Osteocyte (in vitro differentiated cells): ENCODE measurements around the gene RASD2. TPM values are rescaled to one million over a fixed set of nuclear protein-coding genes. Genes with fewer than 3 reads are reported as not detected.
A peak's percentile ranks its signal among the peaks of the same experiment; 100 is the strongest.
"Not testable (repeated sequence)": the region's sequence is repeated elsewhere in the genome, so short reads cannot be mapped to it uniquely, and the experiment has no call there.

Source experiments
- DNase-seq: peaks from one replicate; pipeline ENCODE4 v3.0.0; 2021; ENCODE audit warnings: mixed read lengths; ENCODE audit not compliant: unreplicated experiment; ENCODE audit errors: extremely low spot score
- H3K27ac Mint-ChIP-seq: one replicate; pipeline ENCODE4 v1.8.0; 2021; ENCODE audit warnings: mild to moderate bottlenecking, mixed read lengths; ENCODE audit not compliant: unreplicated experiment
- H3K27me3 Mint-ChIP-seq: one replicate; pipeline ENCODE4 v1.8.0; 2021; ENCODE audit warnings: mixed read lengths; ENCODE audit not compliant: unreplicated experiment
- H3K36me3 Mint-ChIP-seq: one replicate; pipeline ENCODE4 v1.8.0; 2021; ENCODE audit warnings: mixed read lengths; ENCODE audit not compliant: unreplicated experiment
- H3K4me1 Mint-ChIP-seq: one replicate; pipeline ENCODE4 v1.8.0; 2021; ENCODE audit warnings: mixed read lengths; ENCODE audit not compliant: unreplicated experiment
- H3K4me3 Mint-ChIP-seq: one replicate; pipeline ENCODE4 v1.8.0; 2021; ENCODE audit warnings: mild to moderate bottlenecking, moderate library complexity, mixed read lengths; ENCODE audit not compliant: unreplicated experiment
- H3K9me3 Mint-ChIP-seq: one replicate; pipeline ENCODE4 v1.8.0; 2021; ENCODE audit warnings: mixed read lengths; ENCODE audit not compliant: unreplicated experiment
- long read RNA-seq: library from polyadenylated mRNA; unstranded; transcript quantifications from one replicate; pipeline ENCODE4 v2.0.0, GENCODE V29; 2021
- total RNA-seq: library from RNA; stranded (reverse); gene quantifications from 2 replicates; pipeline ENCODE4 v1.2.1, GENCODE V29; 2021
- TF ChIP-seq, protein P1 (sequence below): fragments of 200-600 bp; sonication (generic); IDR thresholded peaks from 2 replicates; pipeline ENCODE4 v1.5.0; 2021; ENCODE audit warnings: antibody characterized with exemption, mild to moderate bottlenecking, moderate library complexity

The RASD2 gene, protein sequence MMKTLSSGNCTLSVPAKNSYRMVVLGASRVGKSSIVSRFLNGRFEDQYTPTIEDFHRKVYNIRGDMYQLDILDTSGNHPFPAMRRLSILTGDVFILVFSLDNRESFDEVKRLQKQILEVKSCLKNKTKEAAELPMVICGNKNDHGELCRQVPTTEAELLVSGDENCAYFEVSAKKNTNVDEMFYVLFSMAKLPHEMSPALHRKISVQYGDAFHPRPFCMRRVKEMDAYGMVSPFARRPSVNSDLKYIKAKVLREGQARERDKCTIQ
- not detected in 2 replicates for total RNA-seq
- long read RNA-seq, result 0 reads

DNA sequence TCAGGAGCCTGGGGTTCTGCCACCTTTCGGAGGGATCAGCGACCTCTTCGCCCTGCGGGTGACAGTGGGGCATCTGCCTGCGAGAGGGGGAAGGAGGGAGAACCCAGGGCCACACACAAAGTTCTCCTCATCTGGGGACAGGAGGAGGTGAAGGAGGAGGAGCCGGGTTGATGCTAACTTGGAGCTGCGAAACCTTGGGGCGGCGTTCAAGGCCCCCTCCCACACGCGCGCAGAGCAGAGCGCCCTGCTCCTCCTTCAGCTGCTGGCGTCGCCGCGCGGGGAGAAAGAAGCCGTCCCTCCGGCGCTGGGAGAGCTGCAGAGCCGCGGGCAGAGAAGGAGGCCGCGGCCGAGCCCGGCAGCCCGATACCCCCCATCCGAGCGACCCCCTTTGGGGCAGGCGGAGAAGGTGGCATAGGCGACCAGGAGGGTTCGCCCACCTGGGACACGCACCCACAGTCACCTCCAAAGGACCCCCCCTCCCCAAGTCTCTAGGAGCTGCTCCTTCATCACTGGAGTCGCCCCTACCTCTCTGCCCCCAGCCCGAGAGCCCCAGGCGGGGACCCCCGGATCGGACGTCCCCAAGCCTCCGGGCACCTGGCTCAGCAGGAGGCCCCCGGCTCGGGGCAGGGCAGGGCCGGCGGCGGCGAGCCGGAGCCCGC lies at the start of gene RASD2:
RASD2 (plus strand) TSS at position 237 of the 659 bp plus-strand sequence. CDS start 5,979 bp downstream, outside the sequence.
- peaks cover 40% of the 10 kb centered on the region for H3K27me3 Mint-ChIP-seq
- no peaks in the 10 kb centered on the region for H3K36me3 Mint-ChIP-seq
- peak within 1 kb of the TSS; percentile 62 for H3K4me3 Mint-ChIP-seq
- TF ChIP-seq, protein P1, sequence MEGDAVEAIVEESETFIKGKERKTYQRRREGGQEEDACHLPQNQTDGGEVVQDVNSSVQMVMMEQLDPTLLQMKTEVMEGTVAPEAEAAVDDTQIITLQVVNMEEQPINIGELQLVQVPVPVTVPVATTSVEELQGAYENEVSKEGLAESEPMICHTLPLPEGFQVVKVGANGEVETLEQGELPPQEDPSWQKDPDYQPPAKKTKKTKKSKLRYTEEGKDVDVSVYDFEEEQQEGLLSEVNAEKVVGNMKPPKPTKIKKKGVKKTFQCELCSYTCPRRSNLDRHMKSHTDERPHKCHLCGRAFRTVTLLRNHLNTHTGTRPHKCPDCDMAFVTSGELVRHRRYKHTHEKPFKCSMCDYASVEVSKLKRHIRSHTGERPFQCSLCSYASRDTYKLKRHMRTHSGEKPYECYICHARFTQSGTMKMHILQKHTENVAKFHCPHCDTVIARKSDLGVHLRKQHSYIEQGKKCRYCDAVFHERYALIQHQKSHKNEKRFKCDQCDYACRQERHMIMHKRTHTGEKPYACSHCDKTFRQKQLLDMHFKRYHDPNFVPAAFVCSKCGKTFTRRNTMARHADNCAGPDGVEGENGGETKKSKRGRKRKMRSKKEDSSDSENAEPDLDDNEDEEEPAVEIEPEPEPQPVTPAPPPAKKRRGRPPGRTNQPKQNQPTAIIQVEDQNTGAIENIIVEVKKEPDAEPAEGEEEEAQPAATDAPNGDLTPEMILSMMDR, result no peak
- H3K4me1 Mint-ChIP-seq, result peaks cover 9% of the 10 kb centered on the region
- H3K27ac Mint-ChIP-seq, result no peak within 1 kb of the TSS
- DNase-seq, result no peak
- H3K9me3 Mint-ChIP-seq, result no peaks in the 10 kb centered on the region

DNA sequence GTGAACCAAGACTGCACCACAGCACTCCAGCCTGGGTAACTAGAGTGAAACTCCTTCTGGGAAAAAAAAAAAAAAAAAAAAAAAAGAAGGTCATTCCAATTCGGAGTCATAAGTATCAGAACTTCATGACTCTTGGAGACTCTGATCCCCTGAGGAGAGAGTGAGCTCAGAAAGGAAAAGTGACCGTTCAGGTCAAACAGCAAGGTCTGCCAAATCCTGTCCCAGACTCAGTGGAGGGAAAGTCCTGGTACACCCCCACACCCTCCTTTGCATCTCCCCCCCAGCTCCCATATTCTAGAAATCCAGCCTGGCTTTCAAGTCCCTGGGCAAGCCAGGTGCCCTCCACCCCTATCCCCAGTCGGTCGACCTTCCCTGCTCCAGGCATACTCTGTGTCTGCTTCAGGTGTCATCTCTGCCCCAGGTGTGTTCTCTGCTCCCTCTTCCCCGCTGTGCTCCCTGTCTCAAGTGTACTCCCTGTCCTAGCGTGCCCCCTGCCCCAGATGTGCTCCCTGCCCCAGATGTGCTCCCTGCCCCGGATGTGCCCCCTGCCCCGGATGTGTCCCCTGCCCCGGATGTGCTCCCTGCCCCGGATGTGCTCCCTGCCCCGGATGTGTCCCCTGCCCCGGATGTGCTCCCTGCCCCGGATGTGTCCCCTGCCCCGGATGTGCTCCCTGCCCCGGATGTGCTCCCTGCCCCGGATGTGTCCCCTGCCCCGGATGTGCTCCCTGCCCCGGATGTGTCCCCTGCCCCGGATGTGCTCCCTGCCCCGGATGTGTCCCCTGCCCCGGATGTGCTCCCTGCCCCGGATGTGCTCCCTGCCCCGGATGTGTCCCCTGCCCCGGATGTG lies 49.3 kb upstream of the RASD2 start:
- H3K4me1 Mint-ChIP-seq, H3K36me3 Mint-ChIP-seq, H3K9me3 Mint-ChIP-seq, H3K27ac Mint-ChIP-seq, DNase-seq, H3K4me3 Mint-ChIP-seq: not testable (repeated sequence)
- H3K27me3 Mint-ChIP-seq, result peaks cover 37% of the 10 kb centered on the region

DNA sequence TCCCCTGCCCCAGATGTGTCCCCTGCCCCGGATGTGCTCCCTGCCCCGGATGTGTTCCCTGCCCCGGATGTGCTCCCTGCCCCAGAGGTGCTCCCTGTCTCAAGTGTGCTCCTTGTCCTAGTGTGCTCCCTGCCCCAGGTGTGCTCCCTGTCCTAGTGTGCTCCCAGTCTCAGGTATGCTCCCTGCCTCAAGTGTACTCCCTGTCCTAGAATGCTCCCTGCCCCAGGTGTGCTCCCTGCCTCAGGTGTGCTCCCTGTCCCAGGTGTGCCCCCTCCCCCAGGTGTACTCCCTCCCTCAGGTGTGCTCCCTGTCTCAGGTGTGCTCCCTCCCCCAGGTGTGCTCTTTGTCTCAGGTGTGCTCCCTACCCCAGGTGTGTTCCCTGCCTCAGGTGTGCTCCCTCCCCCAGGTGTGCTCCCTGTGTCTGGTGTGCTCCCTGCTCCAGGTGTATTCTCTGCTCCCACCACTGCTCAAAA lies 48.7 kb upstream of the RASD2 start:
- Mint-ChIP-seq H3K36me3 (no peaks in the 10 kb centered on the region), H3K4me3 (no peak overlapping the region), H3K9me3 (no peaks in the 10 kb centered on the region), H3K27me3 (peaks cover 35% of the 10 kb centered on the region), H3K4me1 (no peaks in the 10 kb centered on the region), H3K27ac (no peak overlapping the region)
- TF ChIP-seq, protein P1, result no peak
- no peak for DNase-seq

DNA sequence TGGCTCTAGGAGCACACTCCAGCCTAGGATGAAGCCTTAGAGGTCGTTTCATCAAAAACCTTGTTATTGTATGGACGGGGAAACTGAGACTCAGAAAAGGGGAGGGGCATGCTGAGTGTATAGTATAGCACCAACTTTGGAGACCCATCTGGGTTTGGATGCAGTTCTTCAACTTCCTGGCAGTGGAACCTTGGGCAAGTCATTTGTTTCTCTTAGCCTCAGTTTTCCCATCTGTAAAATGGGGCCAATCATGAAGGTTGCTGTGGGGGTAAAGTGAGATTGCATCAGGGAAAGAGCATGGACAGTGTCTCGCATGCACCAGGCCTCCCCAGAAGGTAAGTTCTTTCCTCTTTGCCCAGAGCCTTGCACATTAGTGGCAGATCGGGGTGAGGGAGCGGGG lies 47.6 kb upstream of the RASD2 start:
- Mint-ChIP-seq H3K27me3 (peaks cover 38% of the 10 kb centered on the region), H3K27ac (no peak overlapping the region), H3K9me3 (no peaks in the 10 kb centered on the region), H3K4me3 (no peak overlapping the region), H3K36me3 (no peaks in the 10 kb centered on the region), H3K4me1 (no peaks in the 10 kb centered on the region)
- no peak for DNase-seq
- TF ChIP-seq, protein P1, result no peak

DNA sequence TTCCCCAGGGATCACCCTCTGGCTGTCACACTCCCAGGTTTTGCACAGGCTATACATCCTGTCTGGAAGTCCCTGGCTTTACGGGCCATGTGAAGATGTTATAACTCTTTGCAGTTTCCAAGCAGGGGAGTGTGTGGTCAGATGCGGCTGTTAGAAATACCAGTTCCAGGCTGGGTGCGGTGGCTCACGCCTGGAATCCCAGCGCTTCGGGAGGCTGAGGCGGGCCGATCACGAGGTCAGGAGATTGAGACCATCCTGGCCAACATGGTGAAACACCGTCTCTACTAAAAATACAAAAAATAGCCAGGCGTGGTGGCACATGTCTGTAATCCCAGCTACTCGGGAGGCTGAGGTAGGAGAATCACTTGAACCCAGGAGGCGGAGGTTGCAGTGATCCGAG lies 44.9 kb upstream of the RASD2 start:
- peaks cover 51% of the 10 kb centered on the region for H3K27me3 Mint-ChIP-seq
- DNase-seq, H3K4me3 Mint-ChIP-seq, H3K27ac Mint-ChIP-seq, H3K4me1 Mint-ChIP-seq, H3K9me3 Mint-ChIP-seq, H3K36me3 Mint-ChIP-seq: not testable (repeated sequence)
